Measurements from ENCODE around the gene AGAP1. TPM values are rescaled to one million over a fixed set of nuclear protein-coding genes. Genes with fewer than 3 reads are reported as not detected.

The AGAP1 gene
- total RNA-seq, 1 donor from 2014 or later = 43.8 TPM

DNA sequence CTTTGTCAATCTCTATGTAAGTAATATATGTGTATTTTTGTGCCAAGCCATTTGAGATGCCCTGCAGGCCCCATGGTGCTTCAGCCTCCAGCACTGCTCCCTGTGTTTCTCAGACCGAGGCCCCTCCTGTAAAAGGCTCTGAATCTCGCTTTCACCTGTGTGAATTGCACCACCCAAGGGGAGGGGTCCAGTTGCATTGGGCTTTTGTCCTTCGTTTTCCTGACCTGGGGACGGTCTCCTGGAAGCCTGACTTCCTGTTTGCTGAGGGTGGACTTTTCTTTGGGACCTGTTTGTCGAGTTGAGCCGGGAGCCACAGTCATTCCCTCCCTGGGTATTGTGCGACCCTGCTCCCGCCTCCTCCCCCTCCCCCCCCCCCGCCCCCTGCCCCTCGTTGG lies 48.9 kb downstream of the AGAP1 start:
- no peak for DNase-seq (ENCODE audit: extremely low spot score, unreplicated experiment)
- peaks cover 8% of the 10 kb centered on the region for H3K4me1 Mint-ChIP-seq (ENCODE audit: unreplicated experiment)
- TF ChIP-seq CTCF (IDR thresholded peaks at IDR 0.05) = no peak
- no peak overlapping the region for H3K27ac Mint-ChIP-seq (ENCODE audit: unreplicated experiment)
- no peak overlapping the region for H3K4me3 Mint-ChIP-seq (ENCODE audit: unreplicated experiment)
- no peaks in the 10 kb centered on the region for H3K27me3 Mint-ChIP-seq (ENCODE audit: unreplicated experiment)
- H3K36me3 Mint-ChIP-seq (ENCODE audit: unreplicated experiment) = no peaks in the 10 kb centered on the region
- H3K9me3 Mint-ChIP-seq (ENCODE audit: unreplicated experiment) = no peaks in the 10 kb centered on the region

DNA sequence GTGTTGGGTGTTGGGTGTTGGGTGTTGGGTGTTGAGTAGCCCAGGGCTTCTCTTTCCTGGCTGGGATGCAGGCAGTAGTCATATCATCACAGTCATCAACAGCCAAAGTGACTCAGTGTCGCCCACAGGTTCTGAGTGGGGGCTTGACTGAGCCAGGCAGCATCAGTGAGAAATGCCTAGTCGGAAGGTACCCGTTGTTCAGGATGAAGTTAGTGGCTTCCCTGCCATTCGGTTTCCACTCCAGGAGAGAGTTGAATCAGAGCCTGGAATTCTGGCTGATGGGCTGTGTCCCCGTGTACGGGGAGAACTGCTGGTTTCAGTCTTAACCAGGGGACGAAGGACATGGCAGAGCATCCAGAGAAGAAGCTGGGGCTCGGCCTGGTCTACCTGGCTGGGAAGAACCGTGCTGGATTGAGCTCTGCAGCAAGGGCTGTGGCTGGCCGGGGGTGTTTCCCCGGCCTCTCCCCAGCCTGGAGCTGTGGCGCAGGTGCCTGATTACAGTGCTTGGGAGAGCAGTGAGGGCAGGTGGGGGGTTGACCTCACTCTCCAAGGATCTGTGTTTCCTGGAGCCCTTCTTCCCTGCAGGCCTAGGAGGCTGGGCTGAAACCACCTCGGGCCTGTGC lies 49.4 kb downstream of the AGAP1 start:
- Mint-ChIP-seq H3K9me3 (ENCODE audit: unreplicated experiment) (no peaks in the 10 kb centered on the region), H3K4me1 (ENCODE audit: unreplicated experiment) (peaks cover 8% of the 10 kb centered on the region), H3K27ac (ENCODE audit: unreplicated experiment) (no peak overlapping the region), H3K4me3 (ENCODE audit: unreplicated experiment) (no peak overlapping the region), H3K36me3 (ENCODE audit: unreplicated experiment) (no peaks in the 10 kb centered on the region), H3K27me3 (ENCODE audit: unreplicated experiment) (no peaks in the 10 kb centered on the region)
- DNase-seq (ENCODE audit: extremely low spot score, unreplicated experiment) = no peak
- TF ChIP-seq CTCF (IDR thresholded peaks at IDR 0.05) = no peak

- TF ChIP-seq CTCF (IDR thresholded peaks at IDR 0.05) = no peak
- Mint-ChIP-seq H3K27me3 (ENCODE audit: unreplicated experiment) (no peaks in the 10 kb centered on the region), H3K27ac (ENCODE audit: unreplicated experiment) (no peak overlapping the region), H3K4me1 (ENCODE audit: unreplicated experiment) (peaks cover 8% of the 10 kb centered on the region), H3K36me3 (ENCODE audit: unreplicated experiment) (no peaks in the 10 kb centered on the region), H3K4me3 (ENCODE audit: unreplicated experiment) (no peak overlapping the region), H3K9me3 (ENCODE audit: unreplicated experiment) (no peaks in the 10 kb centered on the region)
- DNase-seq (ENCODE audit: extremely low spot score, unreplicated experiment) = no peak
These were observed 50.2 kb downstream of the AGAP1 start for GRCh38 chr2:235543851-235544688.

- no peaks in the 10 kb centered on the region for H3K9me3 Mint-ChIP-seq (ENCODE audit: unreplicated experiment)
- no peak for TF ChIP-seq CTCF (IDR thresholded peaks at IDR 0.05)
- no peak for DNase-seq (ENCODE audit: extremely low spot score, unreplicated experiment)
- H3K4me1 Mint-ChIP-seq (ENCODE audit: unreplicated experiment) = peaks cover 8% of the 10 kb centered on the region
- H3K4me3 Mint-ChIP-seq (ENCODE audit: unreplicated experiment) = no peak overlapping the region
- no peaks in the 10 kb centered on the region for H3K36me3 Mint-ChIP-seq (ENCODE audit: unreplicated experiment)
- no peaks in the 10 kb centered on the region for H3K27me3 Mint-ChIP-seq (ENCODE audit: unreplicated experiment)
- H3K27ac Mint-ChIP-seq (ENCODE audit: unreplicated experiment) = no peak overlapping the region
These were observed 50.8 kb downstream of the AGAP1 start for GRCh38 chr2:235544689-235544969.

DNA sequence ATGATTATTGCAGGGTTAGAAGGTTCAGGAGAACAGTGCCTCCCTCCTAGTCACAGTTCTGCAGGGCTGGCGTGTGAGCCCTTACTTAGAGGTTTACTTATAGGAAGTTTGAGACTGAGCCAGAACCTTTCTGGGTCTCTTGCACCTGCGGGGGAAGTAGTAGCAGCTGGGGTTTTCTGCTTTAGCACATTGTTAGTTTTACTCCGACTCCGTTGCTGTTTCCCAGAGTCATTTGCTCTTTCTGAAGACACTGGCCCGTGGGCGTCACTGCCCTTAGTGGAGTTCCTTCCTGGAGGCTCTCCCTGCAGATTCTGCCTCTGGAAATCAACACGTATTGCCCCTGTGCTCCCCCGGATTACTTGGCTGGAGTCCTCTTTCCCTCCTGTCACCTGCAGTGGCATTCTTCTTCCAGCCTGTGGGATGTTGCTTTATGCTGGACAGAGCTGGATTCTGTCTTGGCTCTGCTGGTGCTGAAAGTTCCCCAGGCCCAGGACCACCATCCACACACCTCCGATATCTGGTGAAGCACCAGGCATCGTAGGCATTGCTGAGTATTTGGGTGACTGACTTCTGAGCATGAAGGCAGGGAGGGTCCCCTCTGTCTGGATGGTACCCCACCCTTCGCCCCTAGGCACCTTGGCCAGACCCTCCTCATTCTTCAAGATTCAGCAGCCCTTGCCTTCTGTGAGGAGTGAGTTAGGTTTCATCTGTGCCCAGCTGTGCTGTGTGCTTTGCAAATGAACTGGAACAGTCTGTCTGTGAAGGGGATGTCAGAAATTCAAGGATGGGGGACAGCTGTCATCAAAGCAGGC lies 51.7 kb downstream of the AGAP1 start:
- H3K27me3 Mint-ChIP-seq (ENCODE audit: unreplicated experiment) = no peaks in the 10 kb centered on the region
- H3K9me3 Mint-ChIP-seq (ENCODE audit: unreplicated experiment) = no peaks in the 10 kb centered on the region
- peaks cover 8% of the 10 kb centered on the region for H3K4me1 Mint-ChIP-seq (ENCODE audit: unreplicated experiment)
- H3K36me3 Mint-ChIP-seq (ENCODE audit: unreplicated experiment) = no peaks in the 10 kb centered on the region
- H3K27ac Mint-ChIP-seq (ENCODE audit: unreplicated experiment) = no peak overlapping the region
- TF ChIP-seq CTCF (IDR thresholded peaks at IDR 0.05) = no peak
- DNase-seq (ENCODE audit: extremely low spot score, unreplicated experiment) = no peak
- no peak overlapping the region for H3K4me3 Mint-ChIP-seq (ENCODE audit: unreplicated experiment)

Data from osteocyte (in vitro differentiated cells).